ENCODE data around the gene PARN.

DNA sequence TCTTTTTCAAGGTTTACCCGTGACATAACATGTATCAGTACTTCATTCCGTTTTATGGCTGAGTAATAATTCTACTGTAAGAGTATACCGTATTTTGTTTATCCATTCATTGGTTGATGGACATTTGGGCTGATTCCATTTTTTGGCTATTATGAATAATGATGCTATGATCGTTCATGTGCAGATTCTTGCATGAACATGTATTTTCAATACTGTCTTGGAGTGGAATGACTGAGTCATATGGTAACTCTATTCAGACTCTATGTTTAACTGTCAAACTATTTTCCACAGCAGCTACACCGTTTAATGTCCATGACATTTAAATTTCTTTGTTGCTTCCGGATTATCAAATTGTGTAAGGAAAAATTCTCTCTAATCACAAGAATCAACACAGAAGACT is 20.6 kb upstream of the PARN start:
- no peak for TF ChIP-seq POLR2A (IDR thresholded peaks at IDR 0.05)
- TF ChIP-seq CTCF (IDR thresholded peaks at IDR 0.05) = no peak
- TF ChIP-seq EP300 (IDR thresholded peaks at IDR 0.05) = no peak
- no peak for TF ChIP-seq POLR2AphosphoS5 (IDR thresholded peaks at IDR 0.05)

Measured in stomach (tissue), 4 donors.